Placental epithelial cell (primary cell): Measurements from ENCODE around the gene CSN1S1. TPM values are rescaled to one million over a fixed set of nuclear protein-coding genes. Genes with fewer than 3 reads are reported as not detected.

Experiments used
- total RNA-seq: library from RNA; depleted of rRNA; stranded (reverse); fragments of >200 nt; gene quantifications from 2 replicates; pipeline ENCODE4 v1.2.3, GENCODE V29; 2012

CSN1S1 gene, protein sequence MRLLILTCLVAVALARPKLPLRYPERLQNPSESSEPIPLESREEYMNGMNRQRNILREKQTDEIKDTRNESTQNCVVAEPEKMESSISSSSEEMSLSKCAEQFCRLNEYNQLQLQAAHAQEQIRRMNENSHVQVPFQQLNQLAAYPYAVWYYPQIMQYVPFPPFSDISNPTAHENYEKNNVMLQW
- not detected in 2 replicates for total RNA-seq

GRCh38 chr4:69930768-69931167 is at the start of gene CSN1S1:
TSS of gene CSN1S1 (plus strand) at chr4:69931068. CDS start at chr4:69932556, 1,488 bp downstream.

DNA sequence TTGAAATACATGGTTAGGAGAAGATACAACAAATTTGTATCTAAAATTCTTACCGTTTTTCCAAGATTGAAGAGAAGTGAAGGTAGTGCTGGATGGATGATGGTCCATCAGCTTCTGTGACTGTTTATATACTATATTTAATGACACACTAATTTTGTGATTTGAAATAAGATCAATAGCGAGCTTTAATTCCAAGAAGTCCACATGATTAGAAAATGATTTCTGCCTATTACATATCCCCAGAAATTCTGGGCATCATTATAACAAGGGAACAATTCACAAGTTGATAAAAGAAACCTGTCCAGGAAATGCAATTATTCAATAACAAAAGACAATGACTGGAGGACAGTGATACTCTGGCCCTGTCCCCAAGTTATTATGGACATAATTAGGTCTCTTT is 34.8 kb downstream of the CSN1S1 start, which contains the start of gene CSN2:
Gene CSN2 (minus strand): TSS at position 101 of the 400 bp plus-strand sequence. CDS start 4,733 bp downstream, outside the sequence.

DNA sequence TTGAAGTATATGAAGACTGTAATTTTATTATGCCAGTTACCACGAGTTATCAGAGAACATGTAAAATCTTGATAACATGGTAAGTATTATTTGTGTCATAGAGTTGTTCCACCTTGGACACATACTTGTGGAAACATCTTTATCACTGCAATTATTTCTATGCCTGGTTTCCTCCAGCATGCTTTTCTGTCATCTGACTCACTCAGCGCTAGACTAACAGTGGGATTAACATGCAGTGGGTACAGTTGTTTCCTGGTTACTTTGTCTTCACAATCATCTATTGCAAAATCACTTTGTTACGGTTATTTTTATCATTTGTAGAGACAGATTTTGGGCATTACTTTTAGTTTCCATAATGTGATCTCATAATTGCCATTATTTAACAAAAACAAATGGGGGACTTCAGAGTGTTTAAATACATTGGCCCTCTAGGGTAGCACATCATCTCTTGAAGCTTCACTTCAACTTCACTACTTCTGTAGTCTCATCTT is 64.7 kb downstream of the CSN1S1 start, which contains the start of gene STATH:
Gene STATH (plus strand): TSS at position 441 of the 491 bp plus-strand sequence. CDS start 2,472 bp downstream, outside the sequence.

Other genes starting within 250 kb of the CSN1S1 start
- gene SULT1B1, start 170.4 kb upstream of the CSN1S1 start, total RNA-seq: not detected in 2 replicates
- gene SULT1E1, start 70.9 kb upstream of the CSN1S1 start, total RNA-seq: not detected in 2 replicates
- gene CSN2, start 34.7 kb downstream of the CSN1S1 start, total RNA-seq: not detected in 2 replicates
- not detected in 2 replicates for gene STATH, start 64.9 kb downstream of the CSN1S1 start, total RNA-seq
- gene HTN3, start 97.4 kb downstream of the CSN1S1 start, total RNA-seq: not detected in 2 replicates
- gene HTN1, start 119.4 kb downstream of the CSN1S1 start, total RNA-seq: not detected in 2 replicates
- not detected in 2 replicates for gene PRR27, start 223.2 kb downstream of the CSN1S1 start, total RNA-seq